Left ventricle myocardium inferior (tissue), 1 donor: ENCODE measurements around the gene IGSF21. TPM values are rescaled to one million over a fixed set of nuclear protein-coding genes. Genes with fewer than 3 reads are reported as not detected.

Experiments
- DNase-seq: peaks from one replicate; pipeline ENCODE4 v3.0.0-alpha.2; 2020
- H3K27ac ChIP-seq: fragments of 200-600 bp; replicated peaks from 2 replicates; pipeline ENCODE4 v1.8.0; 2021
- H3K27me3 ChIP-seq: fragments of 200-600 bp; 2 replicates; pipeline ENCODE4 v1.8.0; 2021; ENCODE audit warnings: low read depth
- H3K36me3 ChIP-seq: fragments of 200-600 bp; 2 replicates; pipeline ENCODE4 v1.8.0; 2021
- H3K4me1 ChIP-seq: fragments of 200-600 bp; 2 replicates; pipeline ENCODE4 v1.8.0; 2021
- H3K4me3 ChIP-seq: fragments of 200-600 bp; 2 replicates; pipeline ENCODE4 v1.8.0; 2021; ENCODE audit warnings: mild to moderate bottlenecking, moderate library complexity
- H3K9me3 ChIP-seq: fragments of 200-600 bp; replicated peaks from 2 replicates; pipeline ENCODE4 v1.8.0; 2021
- CTCF ChIP-seq: fragments of 200-600 bp; IDR thresholded peaks from 2 replicates; pipeline ENCODE4 v1.8.0; 2021; ENCODE audit warnings: antibody characterized with exemption, mild to moderate bottlenecking, borderline replicate concordance
- intact Hi-C: fragments of 100-400 bp; cut with micrococcal nuclease; formaldehyde crosslinking; loops from one replicate; pipeline ENCODE4 v1.11.0; 2022
- total RNA-seq: library from RNA; stranded (reverse); fragmentation: NEBNext Ultra II Directional; extraction: Animal tissue kit (Norgen Biotek cat#: 25700); gene quantifications from one replicate; pipeline ENCODE4 v1.2.1, GENCODE V29; 2021
- donor health status: DM: no; HTN: yes; CAD: no; lungs with severe emphysema.

Gene IGSF21
- total RNA-seq, 1 donor from 2014 or later = 0.47 TPM

DNA sequence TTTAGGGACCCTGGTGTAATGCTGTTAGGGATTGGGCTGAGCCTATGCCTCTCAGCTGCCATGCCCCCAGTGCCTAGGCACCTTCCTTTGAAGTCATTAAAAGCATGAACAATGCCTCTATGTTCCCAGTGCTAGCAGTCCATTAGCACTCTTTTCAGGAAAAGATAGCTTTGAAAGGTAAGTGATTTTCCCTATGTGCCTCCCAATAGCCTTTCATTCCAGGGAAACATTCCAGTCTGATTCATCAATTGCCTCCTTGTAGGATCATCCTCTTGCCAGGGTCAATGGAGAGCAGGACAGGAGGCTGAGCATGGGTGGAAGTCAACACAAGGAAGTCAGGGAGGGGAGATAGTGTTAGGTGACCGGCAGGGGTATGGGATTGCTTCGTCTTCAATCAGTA lies 8.6 kb upstream of the IGSF21 start:
- DNase-seq = no peak
- intact Hi-C loops = no loop called here
- Histone ChIP-seq H3K4me3 (no peak overlapping the region), H3K36me3 (no peaks in the 10 kb centered on the region), H3K27me3 (peaks cover 91% of the 10 kb centered on the region), H3K27ac (no peak overlapping the region), H3K4me1 (no peaks in the 10 kb centered on the region), H3K9me3 (no peaks in the 10 kb centered on the region)
- TF ChIP-seq CTCF = no peak

GRCh38 chr1:18100060-18100459 lies 7.5 kb upstream of the IGSF21 start:
- no peak overlapping the region for H3K4me3 ChIP-seq
- H3K27ac ChIP-seq = no peak overlapping the region
- peaks cover 91% of the 10 kb centered on the region for H3K27me3 ChIP-seq
- H3K36me3 ChIP-seq = no peaks in the 10 kb centered on the region
- H3K4me1 ChIP-seq = no peaks in the 10 kb centered on the region
- no peaks in the 10 kb centered on the region for H3K9me3 ChIP-seq
- intact Hi-C loops = no loop called here
- no peak for DNase-seq
- TF ChIP-seq CTCF = no peak

GRCh38 chr1:18100491-18101063 lies 7.0 kb upstream of the IGSF21 start:
- Histone ChIP-seq H3K27ac (no peak overlapping the region), H3K4me3 (no peak overlapping the region), H3K27me3 (peaks cover 91% of the 10 kb centered on the region), H3K9me3 (no peaks in the 10 kb centered on the region), H3K36me3 (no peaks in the 10 kb centered on the region), H3K4me1 (no peaks in the 10 kb centered on the region)
- intact Hi-C loops = no loop called here
- peak; percentile 45 for DNase-seq
- TF ChIP-seq CTCF = peak; percentile 77

DNA sequence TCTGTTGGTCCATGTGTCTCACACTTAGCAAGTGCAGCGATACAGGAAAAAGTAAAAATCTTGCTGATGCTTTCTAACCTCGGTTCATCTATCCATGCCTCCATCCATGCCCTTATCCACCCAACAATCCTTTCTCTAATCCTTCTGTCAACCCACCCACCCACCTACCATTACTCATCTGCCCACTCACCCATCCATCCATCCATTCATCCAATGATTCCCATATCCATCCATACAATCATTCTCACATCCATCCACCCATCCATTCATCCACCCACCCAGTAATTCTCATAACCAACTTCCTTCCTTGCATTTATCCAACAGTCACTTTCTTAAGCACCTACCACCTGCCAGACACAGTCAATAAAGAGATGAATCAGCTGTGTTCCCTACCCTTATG lies 6.1 kb upstream of the IGSF21 start:
- Histone ChIP-seq H3K36me3 (no peaks in the 10 kb centered on the region), H3K27ac (no peak overlapping the region), H3K27me3 (peaks cover 92% of the 10 kb centered on the region), H3K4me1 (no peaks in the 10 kb centered on the region), H3K4me3 (no peak overlapping the region), H3K9me3 (no peaks in the 10 kb centered on the region)
- intact Hi-C loops = no loop called here
- no peak for TF ChIP-seq CTCF
- DNase-seq = no peak

GRCh38 chr1:18103788-18104421 lies 3.7 kb upstream of the IGSF21 start:
- H3K27me3 ChIP-seq = peaks cover 96% of the 10 kb centered on the region
- intact Hi-C loops = no loop called here
- peaks cover 7% of the 10 kb centered on the region for H3K4me1 ChIP-seq
- H3K36me3 ChIP-seq = no peaks in the 10 kb centered on the region
- no peaks in the 10 kb centered on the region for H3K9me3 ChIP-seq
- H3K4me3 ChIP-seq = no peak overlapping the region
- TF ChIP-seq CTCF = no peak
- no peak overlapping the region for H3K27ac ChIP-seq
- DNase-seq = no peak
